Peyer's patch (tissue), 4 donors: ENCODE data around the gene MAML2.

Source experiments
- CTCF ChIP-seq, 6 experiments: fragments of 450-650 bp in 4 of 6; fragments of 200-600 bp in 2 of 6; sonication (generic) in 1 of 6; IDR thresholded peaks; one replicate each; pipeline ENCODE4 v1.5.1; 2017 to 2019; ENCODE audit warnings: antibody characterized with exemption in 6 of 6, mild to moderate bottlenecking in 3 of 6, moderate library complexity in 1 of 6
- POLR2A ChIP-seq, 2 donors: fragments of 450-650 bp; IDR thresholded peaks; one replicate each; pipeline ENCODE4 v1.5.1; 2017; ENCODE audit warnings: antibody characterized with exemption in 2 of 2, mild to moderate bottlenecking in 2 of 2, moderate library complexity in 2 of 2

- TF ChIP-seq CTCF (IDR thresholded peaks at IDR 0.05) (no peak), POLR2A (IDR thresholded peaks at IDR 0.05) (no peak)
These were observed 120.9 kb downstream of the MAML2 start for GRCh38 chr11:96222102-96222501.
